GM21576 (cell line): Measurements from ENCODE around the gene OR10H3.
"Not testable (repeated sequence)": the region's sequence is repeated elsewhere in the genome, so short reads cannot be mapped to it uniquely, and the experiment has no call there.

Source experiments
- ATAC-seq: cut with Tn5 transposase; IDR thresholded peaks from one replicate; pipeline ENCODE4 v1.9.1; 2021; ENCODE audit warnings: mild to moderate bottlenecking, moderate library complexity; ENCODE audit not compliant: unreplicated experiment

OR10H3 gene

GRCh38 chr19:15776991-15777970 lies 39.5 kb downstream of the OR10H3 start:
- ATAC-seq = no peak

GRCh38 chr19:15779756-15780476 lies 42.1 kb downstream of the OR10H3 start:
- ATAC-seq = no peak

- ATAC-seq = no peak
Measured at GRCh38 chr19:15780610-15781418, 43.0 kb downstream of the OR10H3 start.

- ATAC-seq = no peak
Measured at GRCh38 chr19:15781661-15782060, 43.9 kb downstream of the OR10H3 start.

GRCh38 chr19:15782211-15782610 lies 44.4 kb downstream of the OR10H3 start:
- no peak for ATAC-seq

- not testable (repeated sequence) for ATAC-seq
Measured at GRCh38 chr19:15782896-15783295, 45.1 kb downstream of the OR10H3 start.

GRCh38 chr19:15787611-15788155 lies 49.9 kb downstream of the OR10H3 start, which contains the start of gene OR10H5:
OR10H5 (plus strand) TSS chr19:15787661; CDS start chr19:15794049, 6,388 bp downstream.
- no peak for ATAC-seq

GRCh38 chr19:15788594-15789270 lies 50.9 kb downstream of the OR10H3 start:
- ATAC-seq = no peak

GRCh38 chr19:15790096-15790495 lies 52.3 kb downstream of the OR10H3 start:
- ATAC-seq = no peak
